AG04450 (cell line): ENCODE data around the gene ING4. TPM values are rescaled to one million over a fixed set of nuclear protein-coding genes. Genes with fewer than 3 reads are reported as not detected.

Experiments
- CTCF ChIA-PET: fragments of 300-600, 350-600 bp; formaldehyde crosslinking; extraction: SDS; loops from one replicate; lab custom pipeline; 2022; ENCODE audit warnings: antibody characterized with exemption, inconsistent platforms; lab: Charles Lee
- POLR2A ChIA-PET: fragments of 350-600 bp; formaldehyde crosslinking; extraction: SDS; loops from one replicate; lab custom pipeline; 2021; ENCODE audit warnings: antibody characterized with exemption, inconsistent platforms; lab: Yijun Ruan, JAX
- DNase-seq: peaks from one replicate; pipeline ENCODE4 v3.0.0-alpha.2; 2011; ENCODE audit warnings: low read depth, low spot score
- H3K27ac ChIP-seq: one replicate; pipeline ENCODE4 v1.5.1; 2012; ENCODE audit warnings: low read depth, low read length, control low read depth
- H3K27me3 ChIP-seq: one replicate; pipeline ENCODE4 v1.6.0; 2012; ENCODE audit warnings: low read length; ENCODE audit not compliant: control insufficient read depth, insufficient read depth
- H3K4me3 ChIP-seq: 2 replicates; pipeline ENCODE4 v1.5.1; 2011; ENCODE audit warnings: mild to moderate bottlenecking, low read depth, low read length, control low read depth
- H3K9me3 ChIP-seq: 2 replicates; pipeline ENCODE4 v1.5.1; 2012; ENCODE audit warnings: low read length; ENCODE audit not compliant: control insufficient read depth, insufficient read depth
- CTCF ChIP-seq: IDR thresholded peaks from 2 replicates; pipeline ENCODE4 v1.5.1; 2011; ENCODE audit warnings: low read depth, low read length, control low read depth, inconsistent platforms
- polyA plus RNA-seq: library from polyadenylated mRNA; depleted of rRNA; stranded (reverse); fragments of >200 nt; gene quantifications from 2 replicates; pipeline ENCODE4 v1.2.3, GENCODE V29; 2011

The ING4 gene
- polyA plus RNA-seq, 1 experiment, result 66.6 TPM

GRCh38 chr12:6697584-6698351 lies 34.8 kb upstream of the ING4 start:
- no peak overlapping the region for H3K4me3 ChIP-seq
- DNase-seq, result peak; percentile 13
- no peak overlapping the region for H3K27ac ChIP-seq
- ChIA-PET CTCF (interaction anchor here (0.5 to 2.6 kb wide), 6 partner anchors 8 to 144 kb away, joined by 3 to 12 read pairs (median 4); partner anchors contain the start of genes MLF2 and ZNF384), POLR2A (interaction anchor here (1.2 to 1.5 kb wide), 2 partner anchors 8 to 26 kb away, joined by 5 to 10 read pairs; partner anchors contain the start of genes COPS7A and ZNF384)
- peaks cover 2% of the 10 kb centered on the region for H3K27me3 ChIP-seq
- TF ChIP-seq CTCF, result peak; percentile 71
- no peaks in the 10 kb centered on the region for H3K9me3 ChIP-seq

GRCh38 chr12:6696690-6697583 lies 34.0 kb upstream of the ING4 start:
- no peak for DNase-seq
- ChIA-PET CTCF (interaction anchor here (0.5 to 1.3 kb wide), 2 partner anchors 13 to 143 kb away, joined by 4 to 7 read pairs; no protein-coding TSS in a partner anchor), POLR2A (interaction anchor here (0.6 kb wide), 2 partner anchors 27 to 28 kb away, joined by 3 to 12 read pairs; partner anchors contain the start of gene COPS7A)
- no peak overlapping the region for H3K27ac ChIP-seq
- H3K9me3 ChIP-seq, result no peaks in the 10 kb centered on the region
- H3K27me3 ChIP-seq, result no peaks in the 10 kb centered on the region
- no peak for TF ChIP-seq CTCF
- no peak overlapping the region for H3K4me3 ChIP-seq

GRCh38 chr12:6695313-6696045 lies 32.6 kb upstream of the ING4 start:
- no peak overlapping the region for H3K4me3 ChIP-seq
- no peaks in the 10 kb centered on the region for H3K27me3 ChIP-seq
- H3K9me3 ChIP-seq, result no peaks in the 10 kb centered on the region
- POLR2A ChIA-PET, result no interaction called here
- CTCF ChIA-PET, result interaction anchor here (1.3 kb wide), 1 partner anchor 142 kb away, joined by 7 read pairs; no protein-coding TSS in a partner anchor
- DNase-seq, result no peak
- H3K27ac ChIP-seq, result no peak overlapping the region
- no peak for TF ChIP-seq CTCF

- H3K4me3 ChIP-seq, result no peak overlapping the region
- no peaks in the 10 kb centered on the region for H3K27me3 ChIP-seq
- ChIA-PET CTCF (no interaction called here), POLR2A (no interaction called here)
- no peak for TF ChIP-seq CTCF
- DNase-seq, result no peak
- no peak overlapping the region for H3K27ac ChIP-seq
- H3K9me3 ChIP-seq, result no peaks in the 10 kb centered on the region
Observed at GRCh38 chr12:6694701-6695100, 31.8 kb upstream of the ING4 start.
